ENCODE results near the gene SPATA31A1.
"Not testable (repeated sequence)": the region's sequence is repeated elsewhere in the genome, so short reads cannot be mapped to it uniquely, and the experiment has no call there.

Gene SPATA31A1

DNA sequence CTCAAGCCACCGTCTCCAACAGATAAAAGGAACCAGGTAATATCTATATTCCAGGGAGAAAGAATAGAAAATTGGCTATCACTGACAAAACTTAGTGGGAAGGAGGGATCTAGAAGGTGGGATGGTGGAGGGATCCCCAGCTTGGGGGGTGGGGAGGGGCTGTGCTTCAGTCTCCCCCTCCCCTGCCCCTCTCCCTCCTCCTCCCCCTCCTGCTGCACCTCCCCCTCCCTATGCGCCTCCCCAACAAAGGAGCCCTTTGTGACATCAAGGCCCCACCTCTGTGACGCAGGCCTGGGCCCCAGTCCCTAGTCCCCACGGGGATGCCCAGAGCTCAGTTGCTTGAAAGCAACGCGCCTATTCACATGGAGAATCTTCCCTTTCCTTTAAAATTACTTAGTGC, at the start of gene SPATA31A1:
Gene SPATA31A1, plus strand, starts transcription at position 301 of the 400 bp plus-strand sequence. Its CDS starts 62 bp downstream, at position 363.
- not testable (repeated sequence) for DNase-seq (ENCODE audit: low read depth, low spot score)

DNA sequence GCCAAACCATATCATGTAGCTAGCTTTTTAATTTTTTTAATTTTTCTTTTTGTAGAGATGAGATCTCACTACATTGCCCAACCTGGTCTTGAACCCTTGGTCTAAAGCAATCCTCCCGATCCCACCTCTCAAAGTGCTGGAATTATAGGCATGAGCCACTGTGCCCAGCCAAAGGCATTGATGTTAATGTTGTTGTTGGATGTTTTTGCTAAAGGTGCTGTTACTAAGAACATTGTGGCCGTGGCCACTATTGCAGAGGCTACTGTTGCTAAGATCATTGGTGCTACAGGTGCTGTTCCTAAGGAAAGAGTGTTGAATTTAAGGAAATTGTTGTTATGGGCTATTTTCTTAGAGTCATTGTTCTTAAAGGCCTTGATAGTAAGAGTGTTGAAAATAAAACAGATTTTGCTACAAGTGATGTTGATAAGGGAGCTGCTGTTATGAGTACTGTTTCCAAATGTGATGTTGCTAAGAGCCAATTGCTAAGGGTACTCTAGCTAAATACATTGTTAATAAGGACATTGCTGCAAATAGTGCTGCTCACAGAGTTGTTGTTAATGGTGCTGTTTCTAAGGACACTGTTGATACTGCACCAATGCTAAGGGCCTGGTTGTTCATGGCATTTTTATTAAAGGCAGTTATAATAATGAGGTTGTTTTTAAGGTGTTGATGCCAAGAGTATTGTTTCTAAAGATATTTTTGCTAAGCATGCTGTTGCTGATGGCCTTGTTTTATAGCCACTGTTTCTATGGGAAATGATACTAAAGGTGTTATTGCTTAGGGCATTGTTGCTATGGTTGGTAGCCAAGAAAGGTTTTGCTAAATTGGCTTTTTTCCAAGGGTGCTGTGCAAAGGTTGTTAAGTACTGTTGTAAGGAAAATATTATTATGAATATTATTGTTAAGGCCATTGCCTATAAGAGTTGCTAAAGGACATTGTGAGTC, 52.1 kb downstream of the SPATA31A1 start:
- not testable (repeated sequence) for DNase-seq (ENCODE audit: low read depth, low spot score)

DNA sequence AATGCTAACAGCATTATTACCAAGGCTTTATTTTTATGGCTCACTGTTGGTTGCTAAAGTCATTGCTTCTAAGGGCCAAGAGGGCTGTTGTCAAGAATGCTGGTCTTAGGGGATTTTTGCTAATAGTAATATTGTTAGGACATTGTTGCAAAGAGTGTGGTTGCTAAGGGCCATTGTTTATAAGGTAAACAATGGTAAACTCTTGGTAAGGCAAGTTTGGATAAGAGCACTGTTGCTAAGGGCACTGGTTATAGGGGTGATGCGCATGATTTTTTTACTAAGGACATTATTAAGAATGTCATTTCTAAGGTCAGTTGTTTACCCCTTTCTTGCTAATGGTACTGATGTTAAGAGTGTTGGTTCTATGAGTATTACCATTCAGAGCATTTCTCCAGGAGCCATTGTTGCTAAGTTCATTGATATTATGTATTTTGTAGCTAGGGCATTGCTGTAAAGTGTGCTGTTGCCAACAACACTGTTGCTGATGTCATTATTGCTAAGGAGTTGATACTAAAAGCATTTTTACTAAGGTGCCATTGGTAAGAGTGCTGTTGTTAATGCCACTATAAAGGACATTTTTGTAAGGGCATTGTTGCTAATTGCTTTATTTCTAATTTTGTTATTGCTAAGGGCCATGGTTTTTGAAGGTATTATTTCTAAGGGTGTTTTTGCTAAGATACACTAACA, 55.9 kb downstream of the SPATA31A1 start:
- DNase-seq (ENCODE audit: low read depth, low spot score) = not testable (repeated sequence)

Measured in smooth muscle cell of the brain vasculature (primary cell).